Fibroblast of lung (primary cell): Measurements from ENCODE around the gene C2.

ENCODE experiments used
- CTCF ChIP-seq, 2 donors: IDR thresholded peaks in 1 of 2; conservative IDR thresholded peaks in 1 of 2; 1 replicate in 1 of 2; 2 replicates in 1 of 2; pipeline ENCODE4 v1.5.1; 2011 to 2012; ENCODE audit warnings: low read length in 2 of 2, control low read depth in 1 of 2, inconsistent platforms in 1 of 2, low read depth in 1 of 2, mild to moderate bottlenecking in 1 of 2
- EZH2 ChIP-seq: IDR thresholded peaks from 2 replicates; pipeline ENCODE4 v1.5.1; 2012; ENCODE audit warnings: low read length, control low read depth, mild to moderate bottlenecking; ENCODE audit errors: missing control alignments

- TF ChIP-seq CTCF (conservative IDR thresholded peaks at IDR 0.05 in 1 of 2, IDR thresholded peaks at IDR 0.05 in 1 of 2; ENCODE audit: low read depth in 1 of 2, low read length in 2 of 2) (no peak), EZH2 (no peak)
Observed at GRCh38 chr6:31903957-31904356, 23.6 kb upstream of the C2 start.
